ENCODE results near the gene SLC38A3. TPM values are rescaled to one million over a fixed set of nuclear protein-coding genes. Genes with fewer than 3 reads are reported as not detected.
"Not testable (repeated sequence)": the region's sequence is repeated elsewhere in the genome, so short reads cannot be mapped to it uniquely, and the experiment has no call there.

The SLC38A3 gene
- total RNA-seq, 1 donor from 2014 or later = 0.56 TPM

- Mint-ChIP-seq H3K4me1 (ENCODE audit: unreplicated experiment) (no peaks in the 10 kb centered on the region), H3K27ac (ENCODE audit: unreplicated experiment) (no peak overlapping the region), H3K27me3 (ENCODE audit: unreplicated experiment) (peaks cover 8% of the 10 kb centered on the region), H3K9me3 (ENCODE audit: unreplicated experiment) (no peaks in the 10 kb centered on the region), H3K36me3 (ENCODE audit: low read depth, unreplicated experiment) (no peaks in the 10 kb centered on the region), H3K4me3 (ENCODE audit: unreplicated experiment) (no peak overlapping the region)
- DNase-seq (ENCODE audit: low spot score) = no peak
- TF ChIP-seq CTCF (IDR thresholded peaks at IDR 0.05; ENCODE audit: unreplicated experiment) = no peak
Measured at GRCh38 chr3:50210510-50211367, 5.7 kb downstream of the SLC38A3 start.

GRCh38 chr3:50211368-50211717, 6.3 kb downstream of the SLC38A3 start:
- H3K36me3 Mint-ChIP-seq (ENCODE audit: low read depth, unreplicated experiment); H3K4me3 Mint-ChIP-seq (ENCODE audit: unreplicated experiment): not testable (repeated sequence)

GRCh38 chr3:50211930-50212329, 6.9 kb downstream of the SLC38A3 start:
- Mint-ChIP-seq H3K4me3 (ENCODE audit: unreplicated experiment) (no peak overlapping the region), H3K27ac (ENCODE audit: unreplicated experiment) (no peak overlapping the region), H3K4me1 (ENCODE audit: unreplicated experiment) (no peaks in the 10 kb centered on the region), H3K27me3 (ENCODE audit: unreplicated experiment) (peaks cover 8% of the 10 kb centered on the region), H3K9me3 (ENCODE audit: unreplicated experiment) (no peaks in the 10 kb centered on the region), H3K36me3 (ENCODE audit: low read depth, unreplicated experiment) (no peaks in the 10 kb centered on the region)
- no peak for TF ChIP-seq CTCF (IDR thresholded peaks at IDR 0.05; ENCODE audit: unreplicated experiment)
- no peak for DNase-seq (ENCODE audit: low spot score)

More at GRCh38 chr3:50211368-50211717, 6.3 kb downstream of the SLC38A3 start:
- H3K27ac Mint-ChIP-seq (ENCODE audit: unreplicated experiment); H3K27me3 Mint-ChIP-seq (ENCODE audit: unreplicated experiment); H3K9me3 Mint-ChIP-seq (ENCODE audit: unreplicated experiment); H3K4me1 Mint-ChIP-seq (ENCODE audit: unreplicated experiment); DNase-seq (ENCODE audit: low spot score): not testable (repeated sequence)

GRCh38 chr3:50212502-50212901, 7.4 kb downstream of the SLC38A3 start:
- H3K4me1 Mint-ChIP-seq (ENCODE audit: unreplicated experiment) = no peaks in the 10 kb centered on the region
- peaks cover 6% of the 10 kb centered on the region for H3K27me3 Mint-ChIP-seq (ENCODE audit: unreplicated experiment)
- H3K36me3 Mint-ChIP-seq (ENCODE audit: low read depth, unreplicated experiment) = no peaks in the 10 kb centered on the region
- peak; percentile 43 for DNase-seq (ENCODE audit: low spot score)
- TF ChIP-seq CTCF (IDR thresholded peaks at IDR 0.05; ENCODE audit: unreplicated experiment) = peak; percentile 23
- H3K9me3 Mint-ChIP-seq (ENCODE audit: unreplicated experiment) = no peaks in the 10 kb centered on the region
- H3K27ac Mint-ChIP-seq (ENCODE audit: unreplicated experiment) = no peak overlapping the region
- H3K4me3 Mint-ChIP-seq (ENCODE audit: unreplicated experiment) = no peak overlapping the region

GRCh38 chr3:50212971-50213370, 7.9 kb downstream of the SLC38A3 start:
- Mint-ChIP-seq H3K36me3 (ENCODE audit: low read depth, unreplicated experiment) (no peaks in the 10 kb centered on the region), H3K9me3 (ENCODE audit: unreplicated experiment) (no peaks in the 10 kb centered on the region), H3K27me3 (ENCODE audit: unreplicated experiment) (peaks cover 6% of the 10 kb centered on the region), H3K4me3 (ENCODE audit: unreplicated experiment) (no peak overlapping the region), H3K4me1 (ENCODE audit: unreplicated experiment) (no peaks in the 10 kb centered on the region), H3K27ac (ENCODE audit: unreplicated experiment) (no peak overlapping the region)
- DNase-seq (ENCODE audit: low spot score) = no peak
- TF ChIP-seq CTCF (IDR thresholded peaks at IDR 0.05; ENCODE audit: unreplicated experiment) = no peak

Data from endothelial cell (in vitro differentiated cells).